HEK293 (cell line): Measurements from ENCODE around the gene CCDC180.

ENCODE experiments used
- CTCF ChIP-seq: fragments of 450-650 bp; formaldehyde crosslinking; IDR thresholded peaks from 2 replicates; pipeline ENCODE4 v1.5.1; 2016; ENCODE audit warnings: missing biosample characterization, missing genetic modification characterization
- MEIS1 ChIP-seq: sonication (generic); formaldehyde crosslinking; IDR thresholded peaks from 2 replicates; pipeline ENCODE4 v1.8.1; 2022; ENCODE audit warnings: missing genetic modification reagents, mild to moderate bottlenecking, borderline replicate concordance

DNA sequence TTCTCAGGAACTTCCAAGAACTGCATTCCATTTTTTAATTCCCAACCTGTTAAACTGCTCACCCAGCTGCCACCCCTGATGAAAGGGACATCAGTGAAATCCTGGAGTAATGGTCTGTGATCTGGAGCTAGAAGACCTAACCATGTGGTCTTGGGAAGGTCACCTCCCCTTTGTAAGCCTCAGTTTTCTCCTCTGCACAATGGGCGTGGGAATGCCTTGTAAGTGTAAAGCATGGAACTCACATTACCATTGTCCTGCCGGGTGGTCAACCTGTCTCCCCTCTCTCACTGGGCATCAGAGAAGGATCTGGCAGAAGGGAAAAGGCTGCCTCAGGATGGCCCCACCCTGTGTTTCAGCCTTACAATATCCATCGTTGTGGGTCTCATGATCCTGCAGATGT lies 15.3 kb upstream of the CCDC180 start:
- TF ChIP-seq MEIS1 (CRISPR knock-in tag) (no peak), CTCF (no peak)
